NCI-H128 (cell line): Measurements from ENCODE around the gene MS4A18.
"Not testable (repeated sequence)": the region's sequence is repeated elsewhere in the genome, so short reads cannot be mapped to it uniquely, and the experiment has no call there.

Experiments
- DNase-seq: peaks from one replicate; lab custom pipeline; 2025; ENCODE audit not compliant: unreplicated experiment; lab: John Stamatoyannopoulos, UW

Gene MS4A18

DNA sequence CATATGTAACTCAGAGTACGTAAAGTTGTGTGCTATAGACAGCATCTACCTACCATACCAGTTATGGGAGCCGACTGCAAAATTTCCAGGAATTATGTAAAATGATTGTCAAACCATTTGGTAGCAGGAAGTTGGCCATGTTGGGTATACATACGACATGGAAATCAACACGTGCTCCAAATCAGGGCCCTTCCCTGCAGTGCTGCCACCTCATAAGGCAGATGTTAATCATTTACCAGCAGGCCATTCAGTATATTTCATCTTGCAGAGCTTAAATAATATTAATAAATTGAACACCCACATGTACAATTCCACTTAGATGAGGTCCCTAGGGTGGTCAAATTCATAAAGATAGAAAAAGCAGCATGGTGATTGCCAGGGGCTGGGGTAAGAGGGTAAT lies 9.8 kb downstream of the MS4A18 start:
- DNase-seq, result no peak

DNA sequence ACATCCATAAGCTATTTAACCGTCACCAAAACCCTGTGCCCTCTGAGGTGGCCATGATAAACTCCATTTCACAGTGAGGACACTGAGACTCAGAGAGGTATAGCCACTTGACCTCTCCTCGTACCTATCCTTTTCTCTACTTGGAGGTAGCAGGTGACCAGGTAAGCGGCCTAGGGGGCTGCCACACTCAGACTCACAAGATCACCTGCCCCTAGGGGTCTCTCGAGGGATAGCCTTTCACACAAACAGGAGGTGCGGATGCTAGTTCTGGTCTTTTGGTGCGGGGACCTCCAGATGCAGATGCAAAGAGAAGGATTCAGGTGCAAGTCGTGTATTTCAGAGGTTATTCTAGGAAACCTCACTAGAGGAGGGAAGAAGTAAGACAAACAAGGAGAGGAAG lies 14.6 kb downstream of the MS4A18 start:
- DNase-seq, result no peak

DNA sequence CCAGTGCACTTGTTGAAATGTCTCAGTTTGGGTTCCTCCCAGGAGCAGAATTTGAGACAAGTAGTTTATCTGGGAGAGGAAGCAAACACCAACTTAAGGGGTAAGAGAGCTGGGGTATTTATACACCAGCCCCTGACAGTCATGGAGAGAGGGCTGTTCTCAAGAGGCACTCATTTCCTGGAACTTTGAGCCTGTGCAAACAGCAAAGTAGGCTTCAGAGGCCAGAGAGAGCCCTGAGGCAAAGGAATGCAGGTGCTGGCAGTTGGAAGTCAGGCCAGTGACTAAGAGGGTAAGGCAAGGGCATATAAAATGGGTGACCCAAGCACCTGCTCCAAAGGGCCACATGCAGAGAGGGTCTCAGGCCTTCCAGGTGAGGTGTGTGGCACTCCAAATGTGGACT lies 16.1 kb downstream of the MS4A18 start:
- no peak for DNase-seq

DNA sequence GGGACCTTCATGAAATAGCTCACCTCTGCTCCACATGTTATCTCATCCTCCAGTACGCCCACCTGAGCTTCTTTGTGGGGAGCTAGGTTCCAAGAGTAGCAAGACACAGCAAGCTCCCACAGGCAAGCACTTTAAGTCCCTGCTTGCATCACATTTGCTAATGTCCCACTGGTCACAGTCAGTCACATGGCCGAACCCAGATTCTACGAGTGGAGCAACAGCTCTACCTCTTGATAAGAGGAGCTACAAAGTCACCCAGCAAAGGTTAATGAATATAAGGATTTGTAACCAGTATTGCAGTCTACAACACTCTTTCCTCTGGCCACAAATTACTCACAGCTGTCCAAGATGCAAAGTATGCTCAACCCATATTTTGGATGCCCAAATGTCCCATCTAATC lies 16.9 kb downstream of the MS4A18 start:
- DNase-seq, result no peak

DNA sequence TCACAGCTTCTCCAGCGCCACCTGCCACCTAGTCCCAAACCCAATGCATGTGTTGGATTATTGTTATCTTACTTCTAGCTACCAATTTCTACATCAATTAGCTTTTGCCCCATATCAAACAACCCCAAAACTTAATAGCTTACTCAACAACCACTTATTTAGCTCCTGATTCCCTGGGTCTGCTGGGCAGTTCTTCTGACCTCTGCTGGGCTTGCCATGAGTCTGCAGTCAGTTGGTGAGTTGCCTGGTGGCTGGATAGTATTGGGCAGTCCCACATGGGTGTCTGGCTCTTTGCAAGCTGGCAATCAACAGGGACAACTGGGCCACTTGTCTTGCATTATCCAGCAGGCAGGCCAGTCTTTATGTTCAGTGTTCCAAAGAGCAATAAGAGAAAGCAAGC lies 18.5 kb downstream of the MS4A18 start:
- DNase-seq, result no peak

DNA sequence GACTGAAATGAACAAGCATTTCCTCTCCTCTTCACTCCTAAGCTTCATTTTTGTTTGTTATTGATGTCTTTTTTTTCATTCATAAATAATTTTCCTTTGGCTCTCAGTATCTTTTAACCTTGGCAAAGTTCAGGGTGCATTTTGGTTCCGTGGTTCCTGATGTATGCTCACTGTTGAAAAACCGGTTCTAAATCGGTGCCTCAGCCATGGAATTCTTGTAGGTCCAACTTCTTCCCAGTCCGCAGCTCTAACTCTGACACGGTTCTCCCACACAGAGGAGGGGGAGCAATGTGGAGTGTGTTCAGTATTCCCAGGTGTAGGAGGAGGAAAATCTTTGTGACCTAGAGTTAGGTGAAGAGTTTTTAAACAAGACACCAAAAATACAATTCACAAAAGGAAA lies 19.6 kb downstream of the MS4A18 start:
- DNase-seq, result no peak

DNA sequence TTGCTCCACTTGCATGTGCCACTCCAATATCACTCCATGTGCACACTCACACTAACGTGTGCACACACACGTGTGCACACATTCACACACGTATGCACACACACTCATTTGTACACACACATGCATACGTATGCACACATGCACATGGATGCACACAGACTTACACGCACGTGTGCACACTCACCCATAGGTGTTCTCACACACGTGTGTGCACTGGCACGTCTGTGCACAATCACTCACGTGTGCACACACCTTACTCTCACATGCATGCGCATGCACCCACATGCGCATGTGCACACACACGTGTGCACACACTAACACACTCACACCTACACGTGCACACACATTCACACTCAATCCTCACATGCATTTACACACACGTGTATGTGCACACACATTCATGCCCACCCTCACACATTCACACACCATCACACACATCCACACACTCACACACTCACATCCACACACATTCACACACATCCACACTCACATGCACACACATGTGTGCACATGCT lies 22.9 kb downstream of the MS4A18 start:
- DNase-seq, result no peak

DNA sequence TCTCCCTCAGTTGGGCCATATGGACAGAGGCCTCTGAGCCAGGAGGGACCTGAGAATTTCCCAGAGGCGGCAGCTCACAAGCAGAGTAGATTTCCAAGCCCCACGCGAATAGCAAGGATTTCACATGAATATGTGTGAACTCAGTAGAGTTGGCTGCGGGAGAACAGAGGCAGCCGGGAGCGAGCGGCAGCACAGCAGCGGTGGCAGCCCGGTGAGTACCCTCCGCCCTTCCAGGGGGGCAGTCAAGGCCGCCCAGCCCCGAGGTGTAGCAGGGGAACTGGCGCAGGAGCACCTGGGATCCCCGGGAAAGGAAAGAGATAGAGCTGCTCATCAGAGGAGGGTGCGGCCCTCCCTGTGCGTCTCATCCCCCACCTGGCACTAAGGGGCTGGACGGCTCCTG lies 23.7 kb downstream of the MS4A18 start:
- no peak for DNase-seq

DNA sequence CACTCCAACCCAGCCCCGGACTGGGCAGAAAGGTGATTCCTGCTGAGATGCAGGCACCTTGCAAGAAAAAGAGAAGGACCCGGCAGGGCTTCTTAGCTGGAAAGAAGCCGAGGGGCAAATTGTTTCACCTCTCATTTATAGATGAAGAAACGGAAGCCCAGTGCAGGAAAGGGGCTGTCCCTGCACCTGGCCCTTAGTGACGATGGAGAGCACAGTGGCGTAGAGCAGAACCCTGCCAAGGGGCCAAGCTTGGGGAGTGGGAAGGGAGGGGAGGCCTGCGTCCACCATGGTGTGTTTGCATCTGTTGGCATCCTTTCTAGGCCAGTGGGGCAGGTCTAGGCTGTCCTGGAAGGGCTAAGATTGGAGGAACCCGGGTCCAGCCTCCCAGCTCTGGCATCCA lies 24.3 kb downstream of the MS4A18 start:
- no peak for DNase-seq

DNA sequence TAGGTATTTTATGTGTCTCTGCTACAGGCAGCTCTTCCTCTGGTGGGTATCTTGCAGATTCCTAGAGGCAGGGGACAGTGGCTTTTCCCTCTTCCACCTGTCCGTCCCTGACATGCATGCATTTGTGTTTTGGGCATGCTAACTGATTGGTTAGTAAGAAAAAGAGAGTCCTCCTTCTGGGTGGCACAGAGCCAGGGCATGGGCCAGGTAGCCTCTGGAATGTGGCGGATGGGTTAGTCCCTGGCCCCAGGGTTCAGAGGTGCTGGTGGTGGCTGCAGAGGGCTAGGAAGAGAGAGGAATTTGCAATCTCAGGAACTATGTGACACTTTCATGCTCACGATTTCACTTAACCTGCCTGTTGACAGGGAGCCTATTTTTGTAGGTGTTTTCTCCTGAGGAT lies 26.4 kb downstream of the MS4A18 start:
- no peak for DNase-seq

DNA sequence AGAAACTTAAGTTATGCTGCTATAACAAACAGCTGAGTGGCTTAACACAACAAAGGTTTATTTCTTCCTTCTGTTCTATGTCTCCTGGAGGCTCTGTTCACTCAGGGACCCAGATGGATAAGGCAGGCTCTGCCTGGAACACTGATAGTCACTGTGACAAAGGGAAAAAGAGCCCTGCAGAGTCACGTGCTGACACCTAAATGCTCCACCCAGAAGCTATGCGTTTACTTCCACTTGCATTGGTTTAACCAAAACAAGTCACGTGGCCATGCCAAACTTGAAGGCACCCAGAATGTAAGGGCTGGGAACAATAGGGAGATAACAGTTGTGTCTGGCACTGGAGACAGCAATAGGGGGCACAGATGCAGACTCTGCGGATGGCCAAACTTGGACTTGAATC lies 28.8 kb downstream of the MS4A18 start:
- DNase-seq, result no peak

DNA sequence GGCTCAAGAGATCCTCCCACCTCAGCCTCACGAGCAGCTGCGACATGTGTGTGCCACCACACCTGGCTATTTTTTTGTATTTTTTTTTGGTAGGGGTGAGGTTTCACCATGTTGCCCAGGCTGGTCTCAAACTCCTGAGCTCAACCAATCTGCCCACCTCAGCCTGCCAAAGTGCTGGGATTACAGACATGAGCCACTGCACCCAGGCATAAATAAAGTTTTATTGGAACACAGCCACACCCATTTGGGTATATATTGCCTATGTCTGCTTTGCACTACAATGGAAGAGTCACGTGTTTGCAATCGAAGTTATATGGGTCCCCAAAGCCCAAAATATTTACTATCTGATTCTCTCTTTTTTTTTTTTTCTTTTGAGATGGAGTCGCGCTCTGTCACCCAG lies 30.4 kb downstream of the MS4A18 start:
- no peak for DNase-seq

DNA sequence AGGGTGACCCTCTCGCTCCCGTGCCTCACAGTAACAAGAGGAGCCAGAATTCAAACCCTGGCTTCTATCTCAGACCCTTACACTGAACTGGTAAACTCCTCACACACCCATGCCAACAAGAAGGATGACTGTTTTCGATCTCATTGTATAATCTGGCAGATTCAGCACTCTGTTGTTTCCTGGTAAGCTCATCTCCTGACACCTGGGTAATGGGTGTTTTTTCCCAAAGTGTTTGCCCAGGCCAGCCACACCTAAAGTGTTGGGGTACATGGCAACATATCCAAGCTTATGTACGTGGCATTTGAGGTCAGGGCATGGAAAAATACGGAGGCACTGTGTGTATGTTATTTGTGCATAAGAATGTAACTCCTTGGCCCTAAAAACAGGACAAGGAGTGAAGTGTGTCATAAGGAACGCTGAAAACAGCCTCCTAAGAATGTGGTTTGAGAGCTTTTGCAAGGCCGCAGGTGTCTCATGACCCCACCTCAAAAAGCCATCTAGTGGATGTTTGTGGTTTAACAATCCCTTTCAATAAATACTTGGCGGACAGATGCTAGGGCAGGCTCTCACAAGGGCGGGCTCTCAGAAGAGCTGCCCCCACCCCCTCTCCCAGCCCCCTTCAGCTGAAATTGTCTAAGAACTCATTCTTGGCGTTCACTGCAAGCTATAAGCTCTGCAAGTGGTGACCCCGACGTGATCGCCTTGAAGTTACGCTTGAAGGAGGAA lies 31.9 kb downstream of the MS4A18 start, which contains the start of gene MS4A15:
Gene MS4A15 (plus strand): TSS at position 561 of the 726 bp plus-strand sequence. CDS start 6,867 bp downstream, outside the sequence.
- no peak for DNase-seq

DNA sequence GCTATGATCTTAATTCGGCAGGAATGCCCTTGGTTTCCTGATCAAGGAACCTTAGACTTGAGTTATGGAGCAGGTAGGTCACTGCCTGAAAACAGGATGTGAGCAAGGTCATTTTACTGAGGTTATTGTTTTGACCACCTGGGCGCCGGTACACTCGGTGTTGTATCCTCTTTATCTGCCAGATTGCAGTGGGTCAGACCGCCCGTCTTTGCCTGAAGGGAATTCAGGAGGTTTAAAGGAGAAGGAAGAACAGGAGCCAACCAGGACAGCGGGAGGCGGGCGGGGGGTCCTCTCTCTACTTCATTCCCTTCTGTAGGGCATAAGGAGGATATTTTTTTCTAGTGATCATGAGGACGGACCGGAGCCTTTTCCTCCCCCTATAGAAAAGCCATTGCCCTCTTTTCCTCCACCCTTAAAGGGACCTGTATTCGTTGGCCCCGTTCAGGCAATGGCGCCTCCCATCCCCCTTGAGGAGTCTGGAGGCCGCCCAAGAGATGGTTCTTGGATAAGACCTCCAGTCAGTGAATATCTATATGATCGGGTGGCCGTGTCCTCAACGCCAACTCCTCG lies 32.8 kb downstream of the MS4A18 start:
- no peak for DNase-seq

DNA sequence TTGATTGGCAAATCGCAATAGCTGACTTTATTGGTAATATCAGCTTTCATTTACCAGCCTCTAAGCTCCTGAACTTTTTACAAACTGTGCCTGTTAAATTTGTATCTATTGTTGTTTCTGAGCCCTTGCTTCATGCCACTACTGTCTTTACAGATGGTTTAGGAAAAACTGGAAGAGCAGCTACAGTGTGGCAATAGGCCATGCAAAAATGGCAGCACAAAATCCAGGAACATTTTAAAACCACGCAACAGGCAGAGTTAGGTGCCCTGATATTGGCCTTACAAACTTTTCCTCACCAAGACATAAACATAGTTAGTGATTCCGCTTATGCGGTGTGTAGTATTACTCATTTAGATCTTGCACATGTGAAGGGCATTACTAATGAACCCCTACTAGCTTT lies 34.2 kb downstream of the MS4A18 start:
- not testable (repeated sequence) for DNase-seq

DNA sequence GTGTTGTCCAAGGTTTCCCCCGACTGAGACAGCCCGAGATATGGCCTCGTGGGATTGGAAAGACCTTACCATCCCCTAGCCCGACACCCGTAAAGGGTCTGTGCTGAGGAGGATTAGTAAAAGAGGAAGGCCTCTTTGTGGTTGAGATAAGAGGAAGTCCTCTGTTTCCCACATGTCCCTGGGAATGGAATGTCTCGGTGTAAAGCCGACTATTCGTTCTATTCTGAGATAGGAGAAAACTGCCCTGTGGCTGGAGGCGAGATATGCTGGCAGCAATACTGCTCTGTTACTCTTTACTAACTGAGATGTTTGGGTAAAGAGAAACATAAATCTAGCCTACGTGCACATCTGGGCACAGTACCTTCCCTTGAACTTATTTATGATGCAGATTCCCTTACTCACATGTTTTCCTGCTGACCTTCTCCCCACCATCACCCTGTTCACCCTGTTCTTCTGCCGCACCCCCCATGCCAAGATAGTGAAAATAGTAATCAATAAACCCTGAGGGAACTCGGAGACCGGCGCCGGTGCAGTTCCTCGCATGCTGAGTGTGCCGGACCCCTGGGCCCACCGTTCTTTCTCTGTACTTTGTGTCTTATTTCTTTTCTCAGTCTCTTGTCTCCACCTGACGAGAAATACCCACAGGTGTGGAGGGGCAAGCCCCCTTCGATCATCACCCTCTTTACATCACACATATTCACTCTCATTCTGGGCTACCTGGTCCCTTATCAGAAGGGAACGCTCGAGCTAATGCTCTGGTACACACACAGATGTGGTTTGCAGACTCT lies 35.1 kb downstream of the MS4A18 start:
- not testable (repeated sequence) for DNase-seq

DNA sequence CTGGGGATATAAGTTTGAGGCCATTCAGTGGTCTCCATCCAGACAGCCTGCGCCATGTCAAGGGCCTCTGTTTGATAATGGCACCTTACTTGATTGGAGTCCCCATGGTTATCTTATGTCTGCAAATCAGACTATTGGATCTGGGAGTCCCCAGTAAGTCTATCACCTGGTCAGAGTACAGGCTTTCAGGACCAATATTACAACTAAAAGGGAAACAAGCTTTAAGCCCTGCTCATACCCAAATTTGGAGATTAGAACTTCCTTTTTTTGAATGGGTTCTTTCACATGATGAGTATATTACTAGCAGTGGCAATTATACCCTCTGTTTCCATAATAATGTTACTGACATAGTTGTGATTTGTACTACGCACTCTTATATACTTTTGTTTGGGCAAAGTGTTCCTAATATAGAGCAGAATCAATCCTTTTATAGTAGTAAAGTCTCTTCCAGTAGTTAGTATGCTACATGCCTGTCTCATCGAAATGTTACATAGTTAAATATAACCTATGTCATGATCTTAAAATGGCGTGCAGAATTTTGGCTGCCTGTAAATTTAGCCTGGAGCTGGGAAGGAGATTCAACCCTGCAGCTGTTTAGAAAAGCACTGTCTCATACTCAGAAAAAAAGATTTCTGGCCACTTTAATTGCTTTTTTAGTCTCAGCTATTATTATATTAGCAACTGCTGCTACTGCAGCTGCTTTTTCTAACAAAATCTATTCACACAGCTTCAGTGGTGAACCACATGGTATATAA lies 37.1 kb downstream of the MS4A18 start:
- DNase-seq, result no peak

DNA sequence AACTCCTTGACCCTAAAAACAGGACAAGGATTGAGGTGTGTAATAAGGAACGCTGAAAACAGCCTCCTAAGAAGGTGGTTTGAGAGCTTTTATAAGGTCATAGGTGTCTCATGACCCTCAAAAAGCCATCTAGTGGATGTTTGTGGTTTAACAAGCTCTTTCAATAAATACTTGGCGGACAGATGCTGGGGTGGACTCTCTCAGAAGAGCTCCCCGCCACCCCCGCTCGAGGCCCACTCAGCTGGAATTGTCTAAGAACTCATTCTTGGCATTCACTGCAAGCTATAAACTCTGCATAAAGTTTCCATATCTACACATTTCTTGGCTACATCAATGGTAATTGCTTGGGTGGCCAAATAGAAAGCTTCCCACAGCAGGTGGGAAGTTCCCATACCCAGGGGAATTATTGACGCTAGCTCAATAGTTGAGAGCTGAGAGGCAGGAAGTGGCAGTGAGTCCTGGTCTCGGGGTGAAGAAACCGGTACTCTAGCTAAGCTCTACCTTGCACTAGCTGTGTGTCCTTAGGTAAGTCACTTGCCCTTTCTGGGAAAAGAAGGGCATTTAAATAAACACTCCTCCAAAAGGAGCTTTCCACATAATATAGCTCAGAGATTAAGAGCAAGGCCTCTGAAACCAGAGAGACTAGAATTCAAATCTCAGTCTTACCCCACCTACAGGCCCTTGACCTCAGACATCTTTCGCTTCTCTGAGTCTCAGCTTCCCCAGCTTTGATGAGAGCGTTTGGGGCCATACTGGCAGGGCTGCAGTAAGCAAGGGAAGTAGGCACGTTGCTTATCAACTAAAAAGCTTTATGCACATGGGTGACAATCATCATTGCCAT lies 38.6 kb downstream of the MS4A18 start:
- DNase-seq, result no peak

DNA sequence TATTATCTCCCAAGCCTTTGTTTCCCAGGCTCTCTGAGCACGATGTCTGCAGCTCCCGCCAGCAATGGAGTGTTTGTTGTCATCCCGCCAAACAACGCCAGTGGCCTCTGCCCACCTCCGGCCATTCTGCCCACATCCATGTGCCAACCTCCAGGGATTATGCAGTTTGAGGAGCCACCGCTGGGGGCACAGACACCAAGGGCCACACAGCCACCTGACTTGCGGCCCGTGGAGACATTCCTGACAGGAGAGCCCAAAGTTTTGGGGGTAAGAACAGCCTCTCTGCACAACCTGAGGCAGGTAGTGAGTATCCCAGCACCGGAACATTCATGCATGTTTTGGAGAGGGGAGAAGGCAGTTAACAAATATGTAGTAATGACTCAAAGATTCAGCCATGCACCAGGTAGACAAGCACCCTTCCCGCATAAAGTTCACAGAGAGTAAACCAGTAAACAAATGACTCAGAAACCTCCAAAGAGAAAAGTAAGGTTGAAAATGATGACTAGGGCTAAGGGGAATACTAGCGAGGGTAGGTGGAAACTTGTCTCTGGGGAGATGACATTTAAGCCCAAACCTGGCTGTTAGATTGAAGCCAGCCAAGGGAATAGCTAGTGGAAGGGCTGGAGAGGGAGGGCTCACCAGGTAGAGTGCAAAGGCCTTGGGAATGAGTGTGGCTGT lies 39.3 kb downstream of the MS4A18 start:
- DNase-seq, result no peak

DNA sequence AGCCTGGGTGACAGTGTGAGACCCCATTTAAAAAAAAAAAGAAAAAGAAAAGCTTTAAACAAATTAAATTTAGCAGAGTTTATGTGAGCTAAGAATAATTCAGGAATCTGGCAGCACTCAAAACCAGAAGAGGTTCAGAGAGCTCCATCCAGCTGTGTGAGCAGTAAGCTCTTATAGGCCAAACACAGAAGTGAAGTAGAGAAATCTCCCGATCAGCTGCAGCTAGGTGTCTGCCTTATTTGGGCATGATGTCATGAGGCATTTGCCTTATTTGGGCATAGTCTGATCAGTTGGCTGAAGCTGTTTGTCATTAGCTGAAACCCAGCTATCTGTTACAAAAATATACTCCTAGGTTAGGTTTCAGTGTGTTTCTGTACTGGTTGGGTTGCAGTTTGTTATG lies 40.4 kb downstream of the MS4A18 start:
- DNase-seq, result no peak
